ENCODE results near the gene REEP1. TPM values are rescaled to one million over a fixed set of nuclear protein-coding genes. Genes with fewer than 3 reads are reported as not detected.

REEP1 gene
- total and polyA plus RNA-seq, 2 of the 8 experiments (the other 6 are each of a cell fraction or from before 2014, with no cell fraction given), result 0.74 to 1.5 TPM

DNA sequence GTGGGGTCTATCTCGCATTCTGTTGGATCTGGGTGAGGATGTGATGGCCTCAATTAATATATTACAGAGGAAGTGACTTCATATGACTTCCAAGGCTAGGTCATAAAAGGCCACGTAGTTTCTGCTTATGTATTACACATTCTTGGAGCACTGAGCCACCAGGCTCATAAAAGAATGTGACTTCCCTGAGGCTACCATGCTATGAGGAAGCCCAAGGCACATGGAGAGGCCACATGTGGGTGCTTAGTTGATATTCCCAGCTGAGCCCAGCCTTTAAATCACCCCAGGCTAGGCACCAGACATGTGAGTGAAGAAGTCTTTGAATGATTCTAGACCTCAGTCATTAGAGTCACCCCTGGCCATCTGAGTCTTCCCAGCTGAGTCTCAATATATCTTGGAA is 13.3 kb upstream of the REEP1 start (continued):
- TF ChIP-seq SAP30 (IDR thresholded peaks at IDR 0.05; ENCODE audit: insufficient read depth, insufficient replicate concordance, low read length), result no peak
- TF ChIP-seq ATF3 (IDR thresholded peaks at IDR 0.05; ENCODE audit: insufficient read depth, low read depth, low read length), result no peak

All from H1 (cell line).